ENCODE results near the gene COPB2. TPM values are rescaled to one million over a fixed set of nuclear protein-coding genes. Genes with fewer than 3 reads are reported as not detected.

COPB2 gene
- polyA plus RNA-seq, 5 donors: 130 to 164 (median 155) TPM

- no peak for DNase-seq
Observed at GRCh38 chr3:139309061-139309591, 80.3 kb downstream of the COPB2 start.

- DNase-seq: no peak
Observed at GRCh38 chr3:139308560-139308959, 80.9 kb downstream of the COPB2 start.

GRCh38 chr3:139307601-139308555 is 81.6 kb downstream of the COPB2 start:
- no peak for DNase-seq

Other genes starting within 250 kb of the COPB2 start
- gene MRPS22, start 45.6 kb downstream of the COPB2 start, polyA plus RNA-seq (ENCODE audit: insufficient read depth in 1 of 5, insufficient read length in 5 of 5, low replicate concordance in 1 of 5): 10 to 100 TPM; 48.0 to 61.4 (median 53.7) TPM
- 1 to 10 TPM in 1 of 5 donors, under 1 TPM in 4; 0.51 to 1.0 (median 0.88) TPM for gene RBP2, start 86.9 kb upstream of the COPB2 start, polyA plus RNA-seq (ENCODE audit: insufficient read depth in 1 of 5, insufficient read length in 5 of 5, low replicate concordance in 1 of 5)
- 100 to 1,000 TPM; 234 to 328 (median 256) TPM for gene RBP1, start 150.1 kb upstream of the COPB2 start, polyA plus RNA-seq (ENCODE audit: insufficient read depth in 1 of 5, insufficient read length in 5 of 5, low replicate concordance in 1 of 5)